Right renal pelvis (tissue), 4 donors: ENCODE results near the gene GTF3C1. TPM values are rescaled to one million over a fixed set of nuclear protein-coding genes. Genes with fewer than 3 reads are reported as not detected.

ENCODE experiments used
- DNase-seq, 4 donors: peaks; one replicate each; pipeline ENCODE4 v3.0.0-alpha.2; 2013; ENCODE audit warnings: low read depth in 4 of 4, low spot score in 3 of 4, missing footprints in 1 of 4
- polyA plus RNA-seq, 4 donors: library from polyadenylated mRNA; unstranded; fragments of 120-200 nt; gene quantifications; one replicate each; pipeline ENCODE4 v1.2.1, GENCODE V29; 2013; ENCODE audit not compliant: insufficient read length in 4 of 4

The GTF3C1 gene, protein sequence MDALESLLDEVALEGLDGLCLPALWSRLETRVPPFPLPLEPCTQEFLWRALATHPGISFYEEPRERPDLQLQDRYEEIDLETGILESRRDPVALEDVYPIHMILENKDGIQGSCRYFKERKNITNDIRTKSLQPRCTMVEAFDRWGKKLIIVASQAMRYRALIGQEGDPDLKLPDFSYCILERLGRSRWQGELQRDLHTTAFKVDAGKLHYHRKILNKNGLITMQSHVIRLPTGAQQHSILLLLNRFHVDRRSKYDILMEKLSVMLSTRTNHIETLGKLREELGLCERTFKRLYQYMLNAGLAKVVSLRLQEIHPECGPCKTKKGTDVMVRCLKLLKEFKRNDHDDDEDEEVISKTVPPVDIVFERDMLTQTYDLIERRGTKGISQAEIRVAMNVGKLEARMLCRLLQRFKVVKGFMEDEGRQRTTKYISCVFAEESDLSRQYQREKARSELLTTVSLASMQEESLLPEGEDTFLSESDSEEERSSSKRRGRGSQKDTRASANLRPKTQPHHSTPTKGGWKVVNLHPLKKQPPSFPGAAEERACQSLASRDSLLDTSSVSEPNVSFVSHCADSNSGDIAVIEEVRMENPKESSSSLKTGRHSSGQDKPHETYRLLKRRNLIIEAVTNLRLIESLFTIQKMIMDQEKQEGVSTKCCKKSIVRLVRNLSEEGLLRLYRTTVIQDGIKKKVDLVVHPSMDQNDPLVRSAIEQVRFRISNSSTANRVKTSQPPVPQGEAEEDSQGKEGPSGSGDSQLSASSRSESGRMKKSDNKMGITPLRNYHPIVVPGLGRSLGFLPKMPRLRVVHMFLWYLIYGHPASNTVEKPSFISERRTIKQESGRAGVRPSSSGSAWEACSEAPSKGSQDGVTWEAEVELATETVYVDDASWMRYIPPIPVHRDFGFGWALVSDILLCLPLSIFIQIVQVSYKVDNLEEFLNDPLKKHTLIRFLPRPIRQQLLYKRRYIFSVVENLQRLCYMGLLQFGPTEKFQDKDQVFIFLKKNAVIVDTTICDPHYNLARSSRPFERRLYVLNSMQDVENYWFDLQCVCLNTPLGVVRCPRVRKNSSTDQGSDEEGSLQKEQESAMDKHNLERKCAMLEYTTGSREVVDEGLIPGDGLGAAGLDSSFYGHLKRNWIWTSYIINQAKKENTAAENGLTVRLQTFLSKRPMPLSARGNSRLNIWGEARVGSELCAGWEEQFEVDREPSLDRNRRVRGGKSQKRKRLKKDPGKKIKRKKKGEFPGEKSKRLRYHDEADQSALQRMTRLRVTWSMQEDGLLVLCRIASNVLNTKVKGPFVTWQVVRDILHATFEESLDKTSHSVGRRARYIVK (N-terminal part only)
- 100 to 1,000 TPM in 1 of 4 donors, 10 to 100 TPM in 3; 72.6 to 100 (median 81.6) TPM for polyA plus RNA-seq

DNA sequence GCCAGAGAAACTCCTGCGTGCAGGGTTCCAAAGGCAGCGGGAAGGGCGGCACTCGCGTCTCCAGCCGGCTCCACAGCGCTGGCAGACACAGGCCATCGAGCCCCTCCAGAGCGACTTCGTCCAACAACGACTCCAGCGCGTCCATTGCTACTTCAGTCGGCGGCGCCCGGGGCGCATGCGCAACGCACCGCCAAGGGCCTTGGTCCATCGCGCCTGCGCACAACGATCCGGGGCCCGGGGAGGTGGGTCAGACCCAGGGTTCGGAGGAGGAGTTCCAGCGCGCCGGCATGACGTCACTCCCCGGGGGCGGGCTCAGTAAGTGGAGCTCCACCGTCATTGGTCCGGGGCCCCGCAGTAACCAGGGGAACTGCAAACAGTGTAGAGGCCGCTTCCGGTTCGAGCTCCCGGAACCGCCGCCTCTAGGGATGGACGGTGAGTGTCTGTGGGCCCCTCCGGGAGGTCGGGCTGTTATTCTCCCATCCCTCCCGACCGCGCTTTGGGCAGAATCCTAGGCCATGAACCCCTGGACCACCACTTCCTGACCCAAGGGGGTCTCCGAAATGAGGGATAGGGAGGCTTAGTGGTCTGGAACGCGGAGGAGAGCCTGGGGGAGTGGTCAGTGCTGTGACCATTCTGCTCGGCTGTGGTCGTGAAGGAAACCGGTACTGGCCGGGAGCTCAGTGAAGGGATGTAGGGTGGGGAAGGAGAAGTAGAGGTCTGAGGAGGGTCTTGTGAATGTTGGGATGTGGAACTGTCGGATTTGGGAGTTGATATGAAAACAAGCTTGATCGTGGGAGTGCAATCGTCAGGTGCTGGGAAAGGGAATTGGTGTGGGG, at the start of gene GTF3C1, which contains the start of gene KATNIP:
Gene GTF3C1 (minus strand): TSS at position 168 of the 836 bp plus-strand sequence. CDS start 23 bp downstream, at position 145.
Gene KATNIP (plus strand): TSS at position 399 of the 836 bp plus-strand sequence. CDS start 27 bp downstream, at position 426.
- peak; percentile 97 to 100 (median 98) for DNase-seq

DNA sequence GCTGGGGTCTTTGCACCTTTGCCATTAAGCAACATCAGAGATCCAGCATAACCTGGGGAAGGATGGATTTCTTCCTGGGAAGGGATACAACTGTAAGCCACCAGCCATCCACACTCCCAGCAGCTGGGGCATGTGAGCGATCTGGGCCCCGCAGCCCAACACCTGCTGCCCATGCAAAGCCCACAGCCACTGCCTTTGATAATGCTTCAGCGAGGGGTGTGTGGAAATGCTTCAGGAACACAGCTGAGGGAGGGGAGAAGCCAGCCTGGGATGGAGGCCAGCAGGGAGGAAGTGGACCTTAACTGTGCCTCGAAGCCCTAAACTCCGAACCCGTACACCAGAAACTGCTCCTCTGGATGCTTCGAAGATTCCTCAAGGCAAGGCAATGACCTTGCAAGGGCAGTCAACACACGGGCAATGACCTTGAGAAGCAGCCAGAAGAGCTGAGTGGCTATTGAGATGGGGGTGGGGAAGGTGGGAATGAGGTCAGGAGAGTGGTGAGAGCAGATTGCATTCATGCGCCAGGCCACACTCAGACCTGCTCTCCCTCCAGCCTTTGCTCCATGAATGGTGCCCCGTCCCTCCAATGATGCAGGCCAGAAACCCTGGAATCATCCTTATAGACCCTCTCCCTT, 49.3 kb upstream of the GTF3C1 start:
- no peak for DNase-seq

DNA sequence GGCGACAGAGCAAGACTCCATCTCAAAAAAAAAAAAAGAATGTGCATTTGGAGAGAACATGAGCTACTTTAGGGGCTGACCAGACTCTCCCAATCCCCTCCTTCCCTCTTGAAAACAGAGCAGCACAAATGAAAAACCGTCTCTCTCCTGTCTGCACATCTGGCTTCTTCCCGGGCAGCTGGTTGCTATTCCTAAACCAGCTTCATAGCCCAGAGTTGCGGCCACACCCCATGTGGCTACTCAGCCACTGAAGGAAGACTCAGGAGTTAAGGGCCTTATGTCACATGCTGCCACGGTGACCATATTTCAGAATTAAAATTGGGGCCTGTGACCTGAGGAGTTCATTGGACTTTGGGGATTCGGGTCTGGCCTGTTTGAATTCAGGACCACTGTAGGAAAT, 48.5 kb upstream of the GTF3C1 start:
- DNase-seq: no peak

DNA sequence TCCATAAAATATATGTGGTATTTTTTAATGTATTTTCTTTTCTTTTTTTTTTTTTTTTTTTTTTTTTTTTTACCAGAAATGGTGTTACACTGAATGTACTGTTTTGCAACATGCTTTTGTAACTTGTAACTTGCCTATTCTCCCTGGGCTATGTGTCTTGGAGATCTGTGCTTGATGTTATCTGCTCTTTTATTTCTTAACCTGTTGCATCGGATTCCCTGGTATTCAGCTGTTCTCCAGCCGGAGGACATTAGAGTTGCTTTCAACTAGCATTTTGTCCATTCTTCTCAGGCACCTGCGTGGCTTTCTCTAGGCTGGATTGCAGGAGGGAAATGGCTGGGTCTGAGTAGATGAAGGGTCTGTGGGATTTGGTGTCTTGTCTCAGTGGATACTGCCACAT, 47.6 kb upstream of the GTF3C1 start:
- no peak for DNase-seq

DNA sequence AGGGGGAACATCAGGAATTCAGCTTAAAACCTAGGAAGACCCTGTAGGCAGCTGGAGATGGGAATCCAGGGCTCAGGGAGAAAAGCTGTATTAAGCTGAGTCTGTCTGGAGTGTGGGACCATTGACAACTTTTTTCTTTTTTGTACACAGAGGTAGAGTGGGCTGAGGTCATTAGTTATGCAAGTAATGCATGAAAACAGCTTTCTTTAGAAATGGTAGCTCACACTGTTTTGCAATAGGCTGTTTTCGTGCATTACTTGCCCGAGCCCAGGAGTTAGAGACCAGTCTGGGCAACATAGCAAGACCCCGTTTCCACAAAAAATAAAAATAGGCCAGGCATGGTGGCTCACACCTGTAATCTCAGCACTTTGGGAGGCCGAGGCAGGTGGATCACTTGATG, 46.7 kb upstream of the GTF3C1 start:
- no peak for DNase-seq

DNA sequence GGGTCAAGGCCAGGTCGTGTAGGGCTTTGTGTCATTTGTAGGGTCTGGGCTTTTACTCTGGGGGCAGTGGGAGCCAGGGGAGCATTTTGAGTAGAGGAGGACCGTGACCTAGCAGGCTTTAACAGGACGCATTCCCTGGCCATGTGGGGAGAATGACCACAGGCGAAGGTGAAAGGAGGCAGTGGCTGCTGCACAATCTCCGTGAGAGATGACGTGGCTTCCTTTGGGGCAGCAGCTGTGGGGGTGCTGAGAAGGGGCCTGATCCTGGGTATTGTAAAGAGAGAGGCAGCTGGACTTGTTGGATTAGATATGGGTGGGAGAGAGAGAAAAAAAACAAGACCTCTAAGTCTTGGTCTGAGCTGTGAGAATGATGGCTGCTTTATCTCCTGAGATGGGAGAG, 46.3 kb upstream of the GTF3C1 start:
- no peak for DNase-seq

DNA sequence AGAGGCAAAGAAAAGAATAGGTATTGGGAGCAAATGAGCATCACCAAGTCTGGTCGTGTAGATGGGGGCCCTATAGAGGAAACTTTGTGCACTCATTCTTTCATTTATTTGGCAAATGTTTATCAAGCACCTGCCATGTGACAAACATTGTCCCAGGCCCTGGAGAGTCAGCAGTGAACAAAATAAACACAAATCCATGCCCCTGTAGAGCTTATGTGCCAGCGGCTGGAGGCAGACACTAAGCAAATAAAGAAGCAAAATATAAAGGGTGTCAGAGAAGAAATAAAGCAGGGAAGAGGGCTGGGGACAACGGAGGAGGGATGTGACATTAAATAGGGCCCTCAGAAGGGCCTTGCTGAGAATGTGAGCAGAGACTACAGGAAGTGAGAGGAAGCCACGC, 45.8 kb upstream of the GTF3C1 start:
- DNase-seq: no peak

DNA sequence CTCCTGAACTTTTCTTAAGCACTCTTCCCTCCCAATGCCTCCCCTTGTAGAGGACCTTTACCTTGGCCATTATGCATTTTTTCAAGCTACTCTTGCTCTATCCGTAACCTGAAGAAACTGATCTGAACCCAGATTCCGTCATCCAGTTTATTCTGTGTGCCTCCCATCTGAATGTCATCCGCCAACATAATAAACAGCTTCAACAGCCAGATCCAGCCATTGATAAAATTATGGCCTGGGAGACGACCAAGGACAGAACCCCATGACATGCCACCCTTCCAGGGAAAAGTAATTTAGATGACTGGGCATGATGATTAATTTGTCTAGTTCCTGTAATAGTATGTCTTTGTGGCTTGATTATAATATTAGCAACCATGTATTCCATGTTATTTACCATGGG, 42.1 kb upstream of the GTF3C1 start:
- DNase-seq: no peak

DNA sequence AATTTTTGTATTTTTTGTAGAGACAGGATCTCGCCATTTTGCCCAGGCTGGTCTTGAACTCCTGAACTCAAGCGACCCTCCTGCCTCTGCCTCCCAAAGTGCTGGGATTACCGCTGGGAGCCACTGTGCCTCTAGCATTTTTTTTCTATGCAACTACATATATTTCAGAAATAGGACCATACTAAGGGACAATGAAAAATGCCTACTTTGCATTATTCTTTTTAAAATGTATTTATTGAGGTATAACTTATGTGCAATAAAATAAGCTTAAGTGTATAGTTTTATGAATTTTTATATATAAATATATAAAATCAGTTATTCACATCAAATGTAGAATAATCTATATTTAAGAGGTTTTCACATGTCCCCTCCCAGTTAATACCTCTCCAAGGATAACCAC, 38.3 kb upstream of the GTF3C1 start:
- no peak for DNase-seq

DNA sequence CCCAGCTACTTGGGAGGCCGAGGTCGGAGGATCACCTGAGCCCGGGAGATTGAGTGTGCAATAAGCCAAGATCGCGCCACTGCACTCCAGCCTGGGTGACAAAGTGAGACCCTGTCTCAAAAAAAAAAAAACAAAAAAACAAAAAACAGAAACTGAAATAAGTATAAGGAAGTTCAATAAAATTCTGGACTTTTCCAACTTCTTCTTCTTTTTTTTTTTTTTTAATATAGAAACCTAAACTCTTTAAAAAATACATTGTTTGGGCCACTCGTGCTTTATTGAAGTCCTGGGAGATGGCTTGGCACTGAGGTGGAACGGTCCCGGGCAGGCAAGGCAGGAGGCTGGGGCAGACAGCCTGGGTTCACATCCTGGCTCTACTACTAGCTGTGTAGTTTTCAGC, 37.0 kb upstream of the GTF3C1 start:
- DNase-seq: no peak

DNA sequence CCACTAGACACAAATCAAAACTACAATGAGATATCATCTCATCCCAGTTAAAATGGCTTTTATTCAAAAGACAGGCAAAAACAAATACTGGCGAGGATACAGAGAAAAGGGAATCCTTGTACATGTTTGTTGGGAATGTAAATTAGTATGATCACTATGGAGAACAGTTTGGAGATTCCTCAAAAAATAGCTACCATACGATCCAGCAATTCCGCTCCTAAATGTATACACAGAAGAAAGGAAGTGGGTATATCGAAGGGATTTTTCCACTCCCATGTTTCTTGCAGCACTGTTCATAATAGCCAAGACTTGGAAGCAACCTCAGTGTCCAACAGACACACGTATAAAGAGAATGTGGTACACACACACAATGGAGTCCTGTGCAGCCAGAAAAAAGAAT, 35.5 kb upstream of the GTF3C1 start:
- DNase-seq: no peak

DNA sequence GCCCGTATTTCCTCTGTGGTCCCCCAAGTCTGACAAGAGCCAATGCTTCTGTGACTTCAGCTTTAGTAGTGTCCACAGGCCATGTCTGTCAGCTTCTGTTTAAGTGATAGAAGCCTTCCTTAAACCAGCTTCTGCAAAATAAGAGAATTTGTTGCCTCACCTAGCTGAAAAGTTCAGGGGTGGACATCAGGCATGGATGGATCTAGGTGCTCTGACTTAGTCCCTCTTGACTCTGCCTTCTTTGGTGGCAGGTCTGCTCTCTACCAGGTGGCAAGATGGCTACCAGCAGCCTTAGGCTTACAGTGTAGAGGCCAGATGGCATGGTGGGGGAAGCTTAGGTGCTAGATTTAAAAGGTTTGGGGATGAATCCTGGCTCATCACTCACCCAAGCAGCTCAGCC, 33.9 kb upstream of the GTF3C1 start:
- DNase-seq: no peak

DNA sequence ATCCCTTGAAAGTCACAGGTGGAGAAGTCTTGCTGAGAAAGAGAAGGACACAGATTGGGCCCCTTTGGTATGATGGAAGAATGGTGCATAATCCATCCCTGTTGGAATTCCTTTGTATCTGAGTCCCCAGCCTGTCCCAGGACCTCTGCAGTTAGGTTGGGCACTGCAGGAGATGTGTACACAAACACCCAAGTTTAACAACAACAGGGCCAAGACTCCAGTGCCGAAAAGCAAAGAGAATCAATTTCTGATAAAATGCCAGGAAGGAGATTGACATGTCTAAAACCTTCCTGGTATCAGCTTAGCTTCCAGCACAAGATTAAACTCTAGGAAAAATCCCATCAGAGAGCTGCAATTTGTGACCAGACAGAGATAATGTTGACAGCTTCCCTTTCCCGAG, 33.2 kb upstream of the GTF3C1 start:
- no peak for DNase-seq

DNA sequence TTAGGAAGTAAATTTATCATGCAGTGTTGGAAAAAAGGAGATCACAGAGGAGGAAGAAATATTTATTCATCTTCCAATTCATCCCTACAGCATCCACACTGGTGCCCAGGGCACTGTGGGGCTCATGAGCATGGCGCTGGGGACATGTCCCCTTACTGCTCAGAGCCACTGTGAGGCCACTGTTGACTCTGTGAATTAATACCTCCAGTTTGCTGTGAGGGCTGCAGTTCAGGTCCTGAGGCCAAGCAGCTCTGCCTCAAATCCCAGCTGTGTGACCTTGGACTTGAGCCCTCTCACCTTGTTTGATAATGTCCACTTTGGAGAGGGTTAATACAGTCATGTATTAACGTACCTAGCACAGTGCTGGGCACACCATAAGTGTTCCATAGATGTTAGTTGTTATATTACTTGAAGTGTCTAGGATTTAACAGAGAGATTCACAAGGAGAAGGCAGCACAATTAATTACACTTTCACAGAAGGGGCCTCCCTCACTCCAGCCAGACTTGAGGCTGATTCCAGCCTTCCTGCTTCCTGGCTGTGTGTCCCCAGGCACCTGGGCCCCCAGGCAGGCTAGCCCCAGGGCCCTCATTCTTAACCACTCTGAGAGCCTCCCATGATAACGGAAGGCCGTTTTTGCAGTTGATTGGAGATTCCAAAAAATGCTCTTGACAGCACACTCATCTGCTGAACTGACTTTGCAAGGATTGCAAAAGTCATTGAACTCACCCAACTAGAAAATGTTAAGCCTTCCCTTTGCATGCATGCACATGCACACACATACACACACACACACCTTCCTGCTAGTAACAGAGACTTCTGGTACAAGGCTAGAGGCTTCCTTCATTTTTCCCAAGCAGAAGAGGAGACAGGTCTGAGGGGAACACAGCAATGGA, 29.6 kb upstream of the GTF3C1 start:
- DNase-seq: no peak

DNA sequence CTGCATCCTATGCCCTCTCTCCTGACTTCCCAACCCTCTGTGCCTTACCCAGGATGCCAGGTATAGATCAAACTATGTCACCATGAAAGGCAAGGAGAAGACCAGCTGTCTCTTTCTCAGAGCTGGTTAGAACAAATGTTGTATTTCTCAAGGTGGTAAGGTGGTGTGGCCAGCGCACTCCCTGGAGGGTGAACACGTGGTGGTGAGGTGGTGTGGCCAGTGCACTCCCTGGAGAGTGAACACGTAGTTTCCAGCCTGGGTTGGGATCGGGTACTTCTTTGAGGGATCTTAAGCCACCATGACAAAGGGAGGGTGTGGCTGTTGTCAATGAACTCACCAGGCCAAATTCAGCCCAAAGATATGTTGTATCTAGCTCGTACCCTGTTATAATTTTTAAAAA, 27.0 kb upstream of the GTF3C1 start:
- DNase-seq: no peak

DNA sequence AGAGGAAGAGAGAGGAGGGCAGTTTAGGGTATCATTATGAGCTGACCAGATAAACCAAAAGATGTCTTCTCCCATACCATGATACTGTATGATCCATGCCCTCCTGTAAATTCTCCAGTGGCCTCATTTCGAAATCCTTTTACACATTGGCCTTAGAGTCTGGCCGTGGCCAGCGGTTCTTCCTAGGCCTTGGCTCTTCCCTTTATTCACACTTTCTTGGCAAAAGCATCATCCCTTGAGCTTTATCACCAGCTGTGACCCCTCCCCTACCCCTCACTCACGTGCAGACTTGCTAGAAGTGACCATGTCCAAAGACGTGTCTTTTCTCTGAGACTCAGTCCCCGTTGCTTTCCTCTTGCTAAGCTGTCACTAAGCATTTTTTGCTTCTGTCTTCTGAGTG, 23.0 kb upstream of the GTF3C1 start:
- DNase-seq: no peak

DNA sequence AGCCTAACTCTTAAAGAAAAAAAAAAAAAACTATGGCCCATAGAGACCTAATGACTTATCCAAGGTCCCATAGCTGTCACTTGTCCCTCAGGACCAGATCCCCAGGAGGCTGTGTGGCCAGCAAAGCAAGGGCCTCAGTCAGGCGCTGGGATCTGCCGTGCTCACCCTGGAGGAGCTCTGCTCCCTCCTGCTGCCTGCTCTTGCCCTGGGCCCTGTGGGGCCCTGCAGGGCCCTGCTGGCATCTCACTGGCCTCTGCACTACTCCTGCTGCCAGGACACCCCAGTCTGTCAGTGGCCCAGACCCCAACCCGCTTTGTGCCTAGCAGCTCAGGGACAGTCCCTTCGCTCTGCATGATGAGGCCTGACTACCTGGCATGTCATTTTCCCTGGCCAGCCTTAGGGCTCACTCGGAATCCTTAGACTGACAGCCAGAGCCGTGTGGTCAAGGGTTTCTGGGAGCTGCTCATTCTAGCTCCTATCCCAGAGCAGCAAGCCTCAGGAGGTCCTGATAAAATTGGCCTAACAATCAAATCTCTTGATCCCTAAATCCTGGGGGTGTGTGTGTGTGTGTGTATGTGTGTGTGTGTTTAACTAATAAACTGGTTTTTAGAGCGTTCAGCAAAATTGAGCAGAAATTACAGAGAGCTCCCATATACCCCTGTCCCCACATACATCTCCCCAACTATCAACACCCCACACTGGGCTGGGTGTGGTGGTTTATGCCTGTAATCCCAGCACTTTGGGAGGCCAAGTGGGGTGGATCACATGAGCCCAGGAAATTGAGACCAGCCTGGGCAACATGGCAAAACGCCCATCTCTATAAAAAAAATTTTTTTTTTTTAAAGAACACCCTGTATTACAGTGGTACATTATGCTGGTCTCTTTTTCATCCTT, 22.0 kb upstream of the GTF3C1 start:
- DNase-seq: no peak
